Measurements from ENCODE around the gene IRX5.

IRX5 gene

GRCh38 chr16:54930005-54930868 is at the start of gene IRX5:
IRX5 (plus strand) TSS chr16:54930865; CDS start chr16:54931199, 334 bp downstream.
- peak; percentile 80 for DNase-seq

DNA sequence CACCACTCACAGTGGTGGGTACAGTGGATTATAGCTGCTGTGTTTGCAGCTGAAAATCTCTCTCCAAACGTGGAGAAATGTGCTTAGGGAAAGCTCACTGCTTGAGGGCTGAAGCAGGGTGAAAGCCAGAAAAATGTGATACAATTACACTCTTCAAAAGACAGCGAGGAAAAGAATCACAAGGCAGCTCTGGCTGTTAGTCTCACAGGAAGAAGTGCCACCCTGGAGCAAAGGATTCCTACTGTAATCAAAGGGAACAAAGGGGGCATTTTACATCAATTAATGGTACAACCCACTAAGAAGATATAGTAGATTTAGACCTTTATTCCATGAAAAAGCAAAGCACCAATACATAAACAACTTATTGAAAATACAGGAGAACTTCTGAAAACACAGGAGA is 48.1 kb upstream of the IRX5 start:
- DNase-seq, result no peak

- no peak for DNase-seq
Observed at GRCh38 chr16:54883358-54883757, 47.3 kb upstream of the IRX5 start.

DNA sequence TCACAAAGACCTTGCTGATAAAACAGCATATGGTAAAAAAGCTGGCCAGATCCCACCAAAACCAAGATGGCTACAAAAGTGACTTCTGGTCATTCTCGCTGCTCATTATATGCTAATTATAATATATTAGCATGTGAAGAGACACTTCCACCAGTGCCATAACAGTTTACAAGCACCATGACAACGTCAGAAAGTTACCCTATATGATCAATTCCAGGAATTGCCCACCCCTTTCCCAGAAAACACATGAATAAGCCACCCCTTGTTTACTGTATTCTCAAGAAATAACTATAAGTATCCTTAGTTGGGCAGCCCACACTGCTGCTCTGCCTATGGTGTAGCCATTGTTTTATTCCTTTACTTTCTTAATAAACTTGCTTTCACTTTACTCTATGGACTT is 44.6 kb upstream of the IRX5 start:
- no peak for DNase-seq

- no peak for DNase-seq
Observed at GRCh38 chr16:54890381-54890780, 40.3 kb upstream of the IRX5 start.

DNA sequence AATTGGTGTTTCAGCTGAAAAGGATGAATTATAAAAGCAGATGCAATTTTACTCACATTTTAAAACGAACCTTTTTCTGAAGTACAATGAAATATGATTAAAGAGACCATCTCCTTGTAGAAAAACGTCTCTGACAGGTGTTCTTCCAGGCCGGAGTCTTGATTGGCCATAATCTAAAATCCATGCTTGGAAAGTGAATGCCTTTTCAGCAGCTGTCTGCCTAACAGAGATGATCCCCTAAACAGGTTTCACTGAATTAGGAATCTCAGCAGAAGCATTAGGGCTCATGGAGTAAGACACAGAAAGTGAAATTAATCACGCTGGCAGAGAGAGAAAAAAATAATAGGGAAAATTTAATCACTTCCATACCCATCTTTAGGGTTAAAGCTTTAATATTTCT is 39.3 kb upstream of the IRX5 start:
- no peak for DNase-seq

DNA sequence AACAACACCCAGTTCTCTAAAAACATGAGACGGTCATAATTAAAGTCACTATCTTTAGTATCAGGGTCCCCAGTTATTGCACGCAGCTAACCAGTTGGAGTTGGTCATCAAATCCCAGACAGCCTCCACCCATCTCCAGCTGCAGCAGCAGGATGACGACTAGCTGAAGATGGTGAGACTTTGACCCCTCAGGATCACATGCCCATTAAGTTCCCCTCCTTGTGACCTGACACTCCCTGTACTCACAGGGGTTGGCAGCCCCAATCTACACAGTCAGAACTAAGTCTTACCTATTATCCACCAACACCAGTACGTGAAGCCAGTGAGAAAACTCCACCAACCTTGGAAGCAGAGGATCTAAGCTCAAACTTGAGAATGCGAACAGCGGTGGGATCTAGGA is 37.7 kb upstream of the IRX5 start:
- DNase-seq, result no peak

DNA sequence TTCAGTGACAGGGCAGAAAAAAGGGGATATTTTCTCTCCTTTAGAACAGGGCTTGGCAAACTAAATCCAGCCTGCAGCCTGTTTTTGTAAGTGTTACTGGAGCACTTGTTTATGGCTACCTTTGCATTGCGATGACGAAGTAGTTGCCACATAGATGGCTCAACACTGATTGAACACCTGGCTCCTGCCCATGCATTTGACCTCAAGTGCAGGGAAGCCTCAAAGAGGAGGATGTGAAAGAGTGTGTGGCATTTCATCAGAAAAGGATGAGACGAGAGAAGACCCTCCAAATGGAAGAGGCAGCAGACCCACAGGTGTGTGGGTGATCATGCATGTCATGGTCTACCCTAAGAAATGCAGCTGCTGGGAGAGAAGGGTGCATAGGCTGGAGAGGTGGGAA is 32.7 kb upstream of the IRX5 start:
- no peak for DNase-seq

GRCh38 chr16:54901606-54902005 is 29.1 kb upstream of the IRX5 start:
- no peak for DNase-seq

GRCh38 chr16:54903047-54903446 is 27.6 kb upstream of the IRX5 start:
- DNase-seq, result no peak

GRCh38 chr16:54911079-54911478 is 19.6 kb upstream of the IRX5 start:
- DNase-seq, result no peak

DNA sequence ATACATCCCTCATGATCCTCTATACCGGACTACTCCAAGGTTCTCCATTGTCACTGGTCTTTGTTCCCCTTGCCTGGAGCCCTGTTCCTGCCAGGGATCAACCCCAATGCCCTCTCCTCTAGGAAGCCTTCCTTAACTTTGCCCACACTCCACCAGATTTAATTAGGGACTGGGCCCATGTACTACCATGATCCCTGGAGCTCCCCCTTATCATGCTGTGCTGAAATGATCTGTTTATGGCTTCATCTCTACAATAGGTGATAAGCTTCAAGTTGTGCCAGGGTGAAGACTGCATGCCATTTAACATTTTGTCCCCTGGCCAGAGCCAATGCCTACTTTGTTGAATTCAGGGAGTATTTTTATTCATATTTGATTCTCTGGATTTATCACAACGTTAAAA is 17.9 kb upstream of the IRX5 start:
- DNase-seq, result no peak

DNA sequence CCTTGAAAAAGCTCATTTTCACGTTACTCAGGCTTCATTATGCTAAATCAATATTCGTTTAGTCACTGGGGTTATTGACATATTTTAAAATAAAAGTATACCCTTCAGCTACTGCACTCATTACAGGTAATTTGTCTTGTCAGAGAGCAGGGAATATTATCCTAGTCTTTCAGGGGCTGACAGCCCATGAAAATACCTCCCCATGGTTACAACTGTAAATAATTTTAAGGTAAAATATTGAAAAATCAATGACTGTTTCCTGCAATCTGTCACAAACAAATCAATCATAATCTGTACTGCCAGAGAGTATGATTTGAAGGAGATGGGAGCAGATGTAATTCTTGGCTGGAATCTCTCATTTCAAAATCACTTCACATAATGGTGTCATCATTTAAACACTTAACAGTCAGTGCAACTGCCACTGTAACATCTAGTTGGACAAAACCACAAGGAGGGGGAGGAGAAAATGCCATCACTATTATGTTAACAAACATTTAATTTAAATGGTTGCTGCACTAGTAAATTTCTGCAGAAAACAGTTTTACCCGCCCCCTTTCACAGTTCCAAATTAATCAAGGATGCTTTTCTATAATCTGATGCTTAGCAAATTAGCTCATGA is 9.3 kb upstream of the IRX5 start:
- DNase-seq, result peak; percentile 75

DNA sequence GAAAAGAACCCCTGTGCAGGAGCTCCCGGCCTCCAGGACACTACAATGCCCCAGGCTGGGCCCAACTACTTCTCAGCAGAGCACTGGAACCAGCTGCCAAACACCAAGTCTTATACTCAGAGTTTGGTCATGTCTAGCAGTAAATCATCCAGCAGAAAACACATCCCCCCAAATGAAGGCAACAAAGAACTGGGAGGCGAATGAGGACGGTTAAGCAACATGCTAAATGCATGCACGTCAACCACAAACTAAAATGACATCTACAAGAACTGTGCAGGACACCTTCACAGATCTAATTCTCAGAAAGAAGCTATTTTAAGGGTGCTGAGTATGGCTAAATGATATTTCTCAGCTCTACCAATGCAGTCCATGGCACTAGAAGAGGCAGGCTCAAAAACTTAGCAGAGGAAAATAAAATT is 7.6 kb upstream of the IRX5 start:
- no peak for DNase-seq

- no peak for DNase-seq
Observed at GRCh38 chr16:54923988-54924387, 6.7 kb upstream of the IRX5 start.

DNA sequence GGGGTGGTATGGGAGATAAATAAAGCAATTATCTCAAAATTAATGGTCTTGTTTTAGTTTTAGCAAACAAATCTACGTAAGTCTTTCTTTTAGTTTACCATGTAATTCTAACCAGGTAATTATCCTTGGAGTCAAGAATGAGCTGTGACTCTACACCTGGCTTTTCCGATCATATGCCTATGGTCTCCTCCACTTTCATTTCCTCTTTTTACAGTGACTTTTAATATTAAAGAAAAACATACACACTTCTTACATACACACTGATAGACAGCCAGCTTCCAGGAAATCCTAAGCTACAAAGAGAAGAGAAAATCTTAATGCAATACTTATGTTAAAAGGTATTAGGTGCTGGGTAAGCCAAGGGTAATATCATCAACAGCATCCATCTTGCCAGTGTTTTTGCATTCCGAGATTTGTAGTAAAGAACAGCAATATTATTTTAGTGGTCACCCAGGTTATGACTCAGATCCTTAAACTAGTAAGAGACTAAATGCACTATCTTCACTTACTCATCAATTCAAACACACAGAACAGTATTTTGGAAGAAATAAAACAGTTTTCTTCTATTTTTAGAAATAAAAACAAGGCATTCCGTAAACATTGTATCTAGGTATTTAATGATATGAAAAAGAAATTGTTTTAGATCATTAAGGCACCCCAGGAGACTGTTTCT is 4.4 kb upstream of the IRX5 start:
- no peak for DNase-seq

DNA sequence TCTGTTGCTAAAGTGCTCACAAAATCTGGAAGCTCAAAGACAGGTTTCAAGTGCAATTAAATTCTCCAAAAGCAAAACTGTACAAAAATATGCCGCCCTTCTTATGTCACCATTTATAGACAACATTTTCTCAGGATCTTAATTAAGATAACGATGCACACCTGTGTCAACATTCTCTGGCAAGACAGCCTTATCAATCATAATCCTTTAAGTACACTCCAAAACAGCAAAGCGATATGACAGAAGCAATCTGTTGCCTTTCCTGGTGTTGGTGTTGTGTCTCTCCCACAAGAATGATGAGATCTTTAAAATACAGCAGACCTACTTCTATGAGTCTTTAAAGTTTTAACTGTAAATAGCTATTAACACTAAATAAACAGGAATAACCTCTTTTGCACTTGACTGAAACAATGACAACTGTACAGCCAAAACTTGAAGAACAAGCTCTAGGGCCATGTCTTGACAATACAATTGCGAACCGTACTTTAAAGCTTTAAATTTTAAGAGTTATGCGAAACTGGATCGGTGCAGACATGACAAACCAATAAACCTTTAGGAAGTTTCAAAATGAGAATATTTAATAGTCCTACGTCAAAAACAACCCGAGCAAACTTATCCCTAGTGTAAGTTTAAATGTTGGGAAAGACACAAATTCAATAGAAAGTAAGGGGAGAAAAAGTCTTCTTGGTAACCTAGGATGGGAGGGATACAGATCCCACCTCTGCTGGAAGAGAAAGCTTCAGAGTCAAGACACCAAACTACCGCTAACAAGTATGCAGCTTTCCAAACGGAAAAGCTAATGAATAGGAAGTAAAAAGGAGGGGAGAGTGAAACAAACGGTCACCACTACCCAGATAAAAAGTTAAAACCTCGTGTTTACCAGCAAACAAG is 3.3 kb upstream of the IRX5 start:
- no peak for DNase-seq

GRCh38 chr16:54928016-54928356 is 2.7 kb upstream of the IRX5 start:
- DNase-seq, result no peak

DNA sequence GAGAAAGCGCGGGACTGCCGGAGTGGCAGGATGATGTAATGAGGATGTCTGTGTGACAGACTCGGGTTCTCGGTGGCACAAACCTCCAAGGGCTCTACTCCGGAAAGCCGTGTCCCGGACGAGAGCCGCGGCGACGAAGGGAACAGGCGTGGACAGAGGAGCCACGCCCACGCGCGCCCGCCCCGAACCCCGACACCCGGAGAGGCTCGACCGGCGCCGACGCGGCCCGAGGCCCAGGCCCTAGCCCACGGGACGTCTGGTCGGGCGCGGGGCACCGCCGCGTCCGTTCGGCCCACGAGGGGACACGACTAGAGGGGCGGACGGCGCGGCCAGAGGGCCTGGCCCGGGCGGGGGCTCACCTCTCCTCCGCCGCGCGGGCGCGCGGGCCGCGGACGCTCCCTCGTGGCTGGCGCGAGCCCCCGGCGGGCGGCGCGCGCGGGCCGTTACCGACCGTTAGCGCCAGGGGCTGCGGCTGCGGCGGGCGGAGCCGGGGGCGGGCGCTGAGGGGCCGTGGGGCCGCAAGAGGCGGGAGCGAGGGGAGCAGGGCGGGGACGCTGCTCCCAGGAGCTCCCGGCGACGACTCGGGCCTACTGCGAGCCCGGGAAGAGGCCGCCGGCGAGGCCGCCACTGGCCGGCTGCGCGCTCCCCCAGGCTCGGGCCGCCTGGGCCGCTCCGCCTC is 2.1 kb upstream of the IRX5 start:
- peak; percentile 14 for DNase-seq

GRCh38 chr16:54929090-54930004 is 1.3 kb upstream of the IRX5 start:
- peak; percentile 87 for DNase-seq

- DNase-seq, result no peak
Observed at GRCh38 chr16:54930869-54931119, 129 bp downstream of the IRX5 start.

Data from NCI-H446 treated with DMSO at 0.1 percent for 48 hours (cell line).